HK-2 (cell line): ENCODE results near the gene GDF15.

Experiments used
- DNase-seq: peaks from one replicate; pipeline ENCODE4 v3.0.0-alpha.2; 2018; ENCODE audit not compliant: unreplicated experiment

Gene GDF15

GRCh38 chr19:18431351-18432197 lies 45.6 kb downstream of the GDF15 start:
- DNase-seq, result no peak

GRCh38 chr19:18432275-18433014 lies 46.5 kb downstream of the GDF15 start:
- no peak for DNase-seq

- no peak for DNase-seq
These were observed 47.2 kb downstream of the GDF15 start for GRCh38 chr19:18433015-18433691.

DNA sequence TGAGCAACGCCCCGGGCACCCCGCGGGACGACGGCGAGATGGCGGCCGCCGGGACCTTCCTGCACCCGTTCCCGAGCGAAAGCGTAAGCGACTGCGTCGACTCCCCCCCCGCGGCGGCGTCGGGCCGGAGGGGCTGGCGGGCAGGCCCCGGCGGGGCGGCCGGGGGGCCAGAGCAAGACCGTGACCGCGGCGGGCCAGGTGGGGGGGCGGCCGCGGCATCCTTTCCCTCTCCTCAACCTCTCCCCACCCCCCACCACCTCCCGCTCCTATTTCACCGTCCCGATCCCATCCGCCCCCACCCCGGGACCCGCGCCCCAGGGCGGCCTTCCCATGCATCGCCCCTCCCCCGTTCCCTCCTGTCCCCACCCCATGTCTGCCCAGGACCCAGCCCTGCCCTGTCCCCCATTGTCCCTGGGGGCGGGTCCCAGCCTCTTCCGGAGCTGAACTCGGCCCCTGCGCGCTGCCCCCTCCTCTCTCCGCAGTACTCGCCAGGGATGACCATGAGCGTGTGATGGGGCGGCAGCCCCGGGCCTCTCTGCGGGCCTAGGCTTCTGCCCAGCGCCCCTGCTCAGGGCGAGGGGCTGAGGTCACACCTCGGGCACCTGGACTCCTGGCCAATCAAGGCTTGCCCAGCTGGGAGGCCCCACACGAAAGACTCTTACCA lies 47.9 kb downstream of the GDF15 start:
- DNase-seq, result no peak

DNA sequence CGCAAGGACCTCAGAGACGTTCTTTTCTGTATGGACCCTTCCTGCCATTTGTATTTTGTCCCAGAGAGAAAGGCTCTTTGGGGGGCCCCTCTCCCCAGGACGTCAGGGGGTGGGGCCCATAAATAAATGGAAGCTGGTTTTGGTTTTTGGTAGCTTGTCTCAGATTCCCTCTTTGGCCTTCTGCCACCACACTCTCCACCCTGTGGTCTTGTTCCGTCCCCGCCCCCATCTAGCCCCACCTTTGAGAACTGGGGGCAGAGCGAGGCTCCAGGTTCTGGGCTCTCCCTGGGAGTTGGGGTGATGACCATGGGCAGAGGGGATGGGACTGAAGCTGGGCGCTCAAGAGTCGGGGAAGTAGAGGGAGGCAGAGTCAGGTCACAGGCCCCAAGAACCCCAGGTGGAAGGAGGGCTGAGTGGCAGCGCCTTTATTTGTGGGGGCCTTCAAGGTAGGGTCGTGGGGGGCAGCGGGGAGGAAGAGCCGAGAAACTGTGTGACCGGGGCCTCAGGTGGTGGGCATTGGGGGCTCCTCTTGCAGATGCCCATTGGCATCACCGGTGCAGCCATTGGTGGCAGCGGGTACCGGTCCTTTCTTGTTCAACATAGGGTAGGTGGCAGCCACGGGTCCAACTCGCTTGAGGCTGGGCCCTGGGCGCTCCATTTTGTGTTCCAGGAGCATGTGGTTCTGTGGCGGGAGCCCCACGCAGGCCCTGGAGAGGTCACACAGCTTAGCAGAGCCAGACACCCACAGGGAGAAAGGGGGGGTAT lies 48.6 kb downstream of the GDF15 start:
- DNase-seq, result no peak

DNA sequence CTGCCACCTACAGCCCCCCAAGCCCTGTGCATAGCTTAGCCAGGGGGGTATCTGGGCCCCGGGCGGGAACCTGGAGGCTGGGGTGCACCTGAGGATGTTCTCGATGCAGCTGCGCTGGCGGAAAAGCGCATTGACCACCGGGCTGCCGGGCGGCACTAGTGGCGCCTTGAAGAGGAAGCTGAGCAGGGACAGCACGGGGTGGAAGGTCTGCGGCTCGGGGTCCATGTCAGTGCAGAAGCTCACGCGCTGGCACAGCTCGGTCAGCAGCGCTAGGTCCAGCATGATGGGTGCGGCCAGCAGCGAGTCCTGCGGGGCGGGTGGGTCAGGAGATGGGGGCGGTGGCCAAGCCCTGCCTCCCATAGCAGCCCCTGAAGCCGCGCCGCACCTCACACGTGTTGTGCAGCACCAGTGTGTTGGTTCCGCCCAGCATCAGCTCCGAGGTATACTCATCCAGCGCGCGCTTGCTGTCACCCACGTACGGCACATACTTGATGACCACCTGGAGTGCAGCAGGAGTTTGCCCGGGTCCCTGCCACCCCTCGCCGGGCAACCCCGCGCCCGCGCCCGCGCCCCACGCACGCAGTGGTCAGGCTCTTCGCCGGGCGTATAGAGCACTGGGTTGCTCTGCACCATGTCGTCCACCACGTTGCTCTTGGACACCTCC lies 49.4 kb downstream of the GDF15 start:
- no peak for DNase-seq

DNA sequence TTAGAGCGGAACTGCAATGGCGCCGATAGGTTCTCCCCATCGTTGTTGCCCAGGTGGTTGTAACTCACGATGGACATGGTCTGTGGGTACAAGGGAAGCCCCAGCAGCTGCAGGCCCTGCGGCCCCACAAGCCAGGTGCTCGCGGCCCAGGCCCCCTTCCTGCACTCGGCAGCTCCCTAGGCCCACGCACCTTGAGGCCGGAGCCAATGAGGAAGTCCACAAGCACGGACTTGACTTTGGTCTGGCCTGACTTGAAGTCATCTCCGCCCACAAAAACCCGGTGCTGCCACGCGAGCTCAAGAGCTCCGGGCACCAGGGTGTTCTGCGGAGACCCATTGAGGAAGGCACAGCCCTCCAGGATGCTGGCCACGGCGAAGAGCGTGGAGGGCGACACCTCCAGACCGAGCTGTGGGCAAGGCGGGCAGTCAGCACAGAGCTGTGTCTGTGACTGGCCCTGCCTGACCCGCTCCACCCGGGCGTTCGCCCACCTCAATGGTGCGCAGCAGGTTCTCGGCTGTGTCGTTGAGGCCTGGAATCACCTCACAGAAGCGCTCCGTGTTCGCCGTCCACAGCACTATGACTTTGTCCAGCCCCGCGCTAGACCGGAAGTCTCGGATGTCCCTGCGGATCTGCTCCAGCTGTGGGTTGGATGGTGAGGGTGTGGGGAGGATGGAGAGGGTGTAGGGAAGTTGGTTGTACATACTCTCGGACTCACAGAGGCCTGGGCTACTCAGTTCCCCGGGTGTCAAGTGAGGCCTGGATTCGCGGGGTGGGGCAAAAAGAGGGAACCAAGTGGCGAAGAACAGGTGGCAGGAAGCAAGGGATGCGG lies 50.1 kb downstream of the GDF15 start:
- no peak for DNase-seq

DNA sequence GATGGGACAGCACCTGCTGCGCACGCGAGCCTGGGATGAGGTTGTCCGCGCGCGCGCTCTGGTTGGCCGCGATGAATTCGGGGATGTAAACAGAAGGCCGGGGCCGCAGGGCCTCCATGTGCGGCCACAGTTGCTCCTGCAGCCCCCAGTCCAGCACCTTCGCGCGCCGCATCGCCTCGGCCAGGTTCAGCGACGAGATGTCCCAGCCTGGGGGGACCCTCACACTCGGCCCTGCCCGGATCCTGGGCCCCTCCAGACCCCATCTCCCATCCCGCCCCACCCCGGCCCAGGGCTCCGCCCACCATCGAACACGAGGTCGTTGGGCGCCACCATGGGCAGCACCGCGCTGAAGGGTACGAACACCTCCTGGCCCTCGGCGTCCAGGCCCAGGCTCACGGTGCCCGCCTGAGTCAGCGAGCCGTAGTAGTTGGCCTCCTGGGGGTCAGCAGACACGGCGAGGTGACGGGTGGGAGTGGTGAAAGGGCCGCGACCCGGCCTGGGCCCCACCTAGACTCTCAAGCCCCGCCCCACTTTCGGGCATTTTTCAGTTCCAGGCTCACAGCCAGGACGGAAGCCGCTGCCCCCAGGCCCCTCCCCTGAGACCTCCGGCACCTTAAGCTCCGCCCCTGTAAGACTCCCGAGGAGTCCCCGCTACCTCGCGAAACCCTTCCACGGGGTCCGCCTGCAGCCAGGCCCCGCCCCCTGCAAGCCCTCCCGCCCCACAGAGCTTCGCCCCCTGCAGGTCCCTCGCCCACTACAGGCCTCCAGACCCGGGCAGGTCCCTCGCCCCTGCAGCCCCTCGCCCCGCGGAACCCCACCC lies 50.9 kb downstream of the GDF15 start:
- peak; percentile 89 for DNase-seq

- DNase-seq, result peak; percentile 78
These were observed 51.8 kb downstream of the GDF15 start, which contains the start of gene ISYNA1 for GRCh38 chr19:18437491-18438330. TSS of gene ISYNA1 (minus strand) at chr19:18438133. CDS start at chr19:18437979, 154 bp downstream.

GRCh38 chr19:18438331-18439024 lies 52.5 kb downstream of the GDF15 start:
- DNase-seq, result no peak
